HEK293 (cell line): Measurements from ENCODE around the gene WDHD1.

Experiments used
- MZF1 ChIP-seq: fragments of 450-650 bp; formaldehyde crosslinking; IDR thresholded peaks from 2 replicates; pipeline ENCODE4 v1.5.1; 2017; ENCODE audit warnings: missing biosample characterization, missing genetic modification characterization, borderline replicate concordance
- ZNF138 ChIP-seq: fragments of 450-650 bp; formaldehyde crosslinking; IDR thresholded peaks from 2 replicates; pipeline ENCODE4 v1.5.1; 2016; ENCODE audit warnings: missing biosample characterization, missing genetic modification characterization, borderline replicate concordance
- ZNF23 ChIP-seq: fragments of 450-650 bp; formaldehyde crosslinking; IDR thresholded peaks from 2 replicates; pipeline ENCODE4 v1.5.1; 2016; ENCODE audit warnings: missing biosample characterization, missing genetic modification characterization, borderline replicate concordance
- ZNF473 ChIP-seq: fragments of 450-650 bp; formaldehyde crosslinking; IDR thresholded peaks from 2 replicates; pipeline ENCODE4 v1.5.1; 2017; ENCODE audit warnings: missing biosample characterization, missing genetic modification characterization
- ZNF677 ChIP-seq: fragments of 450-650 bp; IDR thresholded peaks from 2 replicates; pipeline ENCODE4 v1.5.0; 2018; ENCODE audit warnings: missing biosample characterization, mild to moderate bottlenecking, missing genetic modification characterization, moderate library complexity
- ZNF768 ChIP-seq: fragments of 450-650 bp; formaldehyde crosslinking; IDR thresholded peaks from 2 replicates; pipeline ENCODE4 v1.5.1; 2018; ENCODE audit warnings: missing biosample characterization, mild to moderate bottlenecking, missing genetic modification characterization
- ZNF785 ChIP-seq: fragments of 450-650 bp; formaldehyde crosslinking; IDR thresholded peaks from 2 replicates; pipeline ENCODE4 v1.5.1; 2016; ENCODE audit warnings: missing biosample characterization, missing genetic modification characterization
- TF ChIP-seq, protein P1 (sequence below): fragments of 450-650 bp; formaldehyde crosslinking; IDR thresholded peaks from 2 replicates; pipeline ENCODE4 v1.5.1; 2016; ENCODE audit warnings: missing biosample characterization, missing genetic modification characterization
- TF ChIP-seq, protein P2 (sequence below): fragments of 450-650 bp; formaldehyde crosslinking; IDR thresholded peaks from 2 replicates; pipeline ENCODE4 v1.5.1; 2017; ENCODE audit warnings: missing biosample characterization, missing genetic modification characterization
- TF ChIP-seq, protein P3 (sequence below): fragments of 450-650 bp; formaldehyde crosslinking; IDR thresholded peaks from 2 replicates; pipeline ENCODE4 v1.5.1; 2016; ENCODE audit warnings: missing biosample characterization, missing genetic modification characterization, low read depth
- TF ChIP-seq, protein P4 (sequence below): sonication (generic); formaldehyde crosslinking; IDR thresholded peaks from 2 replicates; pipeline ENCODE4 v1.8.1; 2022; ENCODE audit warnings: mild to moderate bottlenecking, moderate library complexity, missing genetic modification reagents
- TF ChIP-seq, protein P5 (sequence below): fragments of 450-650 bp; formaldehyde crosslinking; IDR thresholded peaks from 2 replicates; pipeline ENCODE4 v1.5.1; 2016; ENCODE audit warnings: missing biosample characterization, missing genetic modification characterization
- TF ChIP-seq, protein P6 (sequence below): fragments of 450-650 bp; formaldehyde crosslinking; IDR thresholded peaks from 2 replicates; pipeline ENCODE4 v1.5.1; 2016; ENCODE audit warnings: missing biosample characterization, missing genetic modification characterization
- TF ChIP-seq, protein P7 (sequence below): IDR thresholded peaks from 2 replicates; pipeline ENCODE4 v1.6.1; 2011; ENCODE audit warnings: mild to moderate bottlenecking, low read depth, low read length, borderline replicate concordance

DNA sequence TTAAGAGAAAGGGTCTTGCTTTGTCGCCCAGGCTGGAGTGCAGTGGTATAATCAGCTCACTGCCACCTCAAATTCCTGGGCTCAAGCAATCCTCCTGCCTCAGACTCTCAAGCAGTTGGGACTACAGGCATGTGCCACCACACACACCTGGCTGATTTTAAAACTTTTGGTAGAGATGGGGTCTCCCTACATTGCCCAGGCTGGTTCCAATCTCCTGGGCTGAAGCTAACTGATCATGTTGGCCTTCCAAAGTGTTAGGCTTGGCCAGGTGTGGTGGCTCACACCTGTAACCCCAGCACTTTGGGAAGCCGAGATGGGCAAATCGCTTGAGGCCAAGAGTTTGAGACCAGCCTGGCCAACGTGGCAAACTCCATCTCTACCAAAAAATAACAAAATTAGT lies 80.4 kb downstream of the WDHD1 start:
- TF ChIP-seq MZF1 (tag by site-specific recombination) (no peak), ZNF677 (tag by site-specific recombination) (no peak), ZNF138 (tag by site-specific recombination) (no peak), ZNF768 (no peak), ZNF23 (tag by site-specific recombination) (no peak), ZNF473 (tag by site-specific recombination) (no peak), ZNF785 (tag by site-specific recombination) (no peak)
- TF ChIP-seq, protein P1, sequence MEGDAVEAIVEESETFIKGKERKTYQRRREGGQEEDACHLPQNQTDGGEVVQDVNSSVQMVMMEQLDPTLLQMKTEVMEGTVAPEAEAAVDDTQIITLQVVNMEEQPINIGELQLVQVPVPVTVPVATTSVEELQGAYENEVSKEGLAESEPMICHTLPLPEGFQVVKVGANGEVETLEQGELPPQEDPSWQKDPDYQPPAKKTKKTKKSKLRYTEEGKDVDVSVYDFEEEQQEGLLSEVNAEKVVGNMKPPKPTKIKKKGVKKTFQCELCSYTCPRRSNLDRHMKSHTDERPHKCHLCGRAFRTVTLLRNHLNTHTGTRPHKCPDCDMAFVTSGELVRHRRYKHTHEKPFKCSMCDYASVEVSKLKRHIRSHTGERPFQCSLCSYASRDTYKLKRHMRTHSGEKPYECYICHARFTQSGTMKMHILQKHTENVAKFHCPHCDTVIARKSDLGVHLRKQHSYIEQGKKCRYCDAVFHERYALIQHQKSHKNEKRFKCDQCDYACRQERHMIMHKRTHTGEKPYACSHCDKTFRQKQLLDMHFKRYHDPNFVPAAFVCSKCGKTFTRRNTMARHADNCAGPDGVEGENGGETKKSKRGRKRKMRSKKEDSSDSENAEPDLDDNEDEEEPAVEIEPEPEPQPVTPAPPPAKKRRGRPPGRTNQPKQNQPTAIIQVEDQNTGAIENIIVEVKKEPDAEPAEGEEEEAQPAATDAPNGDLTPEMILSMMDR (tag by site-specific recombination), result no peak
- TF ChIP-seq, protein P2, sequence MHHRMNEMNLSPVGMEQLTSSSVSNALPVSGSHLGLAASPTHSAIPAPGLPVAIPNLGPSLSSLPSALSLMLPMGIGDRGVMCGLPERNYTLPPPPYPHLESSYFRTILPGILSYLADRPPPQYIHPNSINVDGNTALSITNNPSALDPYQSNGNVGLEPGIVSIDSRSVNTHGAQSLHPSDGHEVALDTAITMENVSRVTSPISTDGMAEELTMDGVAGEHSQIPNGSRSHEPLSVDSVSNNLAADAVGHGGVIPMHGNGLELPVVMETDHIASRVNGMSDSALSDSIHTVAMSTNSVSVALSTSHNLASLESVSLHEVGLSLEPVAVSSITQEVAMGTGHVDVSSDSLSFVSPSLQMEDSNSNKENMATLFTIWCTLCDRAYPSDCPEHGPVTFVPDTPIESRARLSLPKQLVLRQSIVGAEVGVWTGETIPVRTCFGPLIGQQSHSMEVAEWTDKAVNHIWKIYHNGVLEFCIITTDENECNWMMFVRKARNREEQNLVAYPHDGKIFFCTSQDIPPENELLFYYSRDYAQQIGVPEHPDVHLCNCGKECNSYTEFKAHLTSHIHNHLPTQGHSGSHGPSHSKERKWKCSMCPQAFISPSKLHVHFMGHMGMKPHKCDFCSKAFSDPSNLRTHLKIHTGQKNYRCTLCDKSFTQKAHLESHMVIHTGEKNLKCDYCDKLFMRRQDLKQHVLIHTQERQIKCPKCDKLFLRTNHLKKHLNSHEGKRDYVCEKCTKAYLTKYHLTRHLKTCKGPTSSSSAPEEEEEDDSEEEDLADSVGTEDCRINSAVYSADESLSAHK (tag by site-specific recombination), result no peak
- TF ChIP-seq, protein P3, sequence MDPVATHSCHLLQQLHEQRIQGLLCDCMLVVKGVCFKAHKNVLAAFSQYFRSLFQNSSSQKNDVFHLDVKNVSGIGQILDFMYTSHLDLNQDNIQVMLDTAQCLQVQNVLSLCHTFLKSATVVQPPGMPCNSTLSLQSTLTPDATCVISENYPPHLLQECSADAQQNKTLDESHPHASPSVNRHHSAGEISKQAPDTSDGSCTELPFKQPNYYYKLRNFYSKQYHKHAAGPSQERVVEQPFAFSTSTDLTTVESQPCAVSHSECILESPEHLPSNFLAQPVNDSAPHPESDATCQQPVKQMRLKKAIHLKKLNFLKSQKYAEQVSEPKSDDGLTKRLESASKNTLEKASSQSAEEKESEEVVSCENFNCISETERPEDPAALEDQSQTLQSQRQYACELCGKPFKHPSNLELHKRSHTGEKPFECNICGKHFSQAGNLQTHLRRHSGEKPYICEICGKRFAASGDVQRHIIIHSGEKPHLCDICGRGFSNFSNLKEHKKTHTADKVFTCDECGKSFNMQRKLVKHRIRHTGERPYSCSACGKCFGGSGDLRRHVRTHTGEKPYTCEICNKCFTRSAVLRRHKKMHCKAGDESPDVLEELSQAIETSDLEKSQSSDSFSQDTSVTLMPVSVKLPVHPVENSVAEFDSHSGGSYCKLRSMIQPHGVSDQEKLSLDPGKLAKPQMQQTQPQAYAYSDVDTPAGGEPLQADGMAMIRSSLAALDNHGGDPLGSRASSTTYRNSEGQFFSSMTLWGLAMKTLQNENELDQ (tag by site-specific recombination), result no peak
- TF ChIP-seq, protein P4, sequence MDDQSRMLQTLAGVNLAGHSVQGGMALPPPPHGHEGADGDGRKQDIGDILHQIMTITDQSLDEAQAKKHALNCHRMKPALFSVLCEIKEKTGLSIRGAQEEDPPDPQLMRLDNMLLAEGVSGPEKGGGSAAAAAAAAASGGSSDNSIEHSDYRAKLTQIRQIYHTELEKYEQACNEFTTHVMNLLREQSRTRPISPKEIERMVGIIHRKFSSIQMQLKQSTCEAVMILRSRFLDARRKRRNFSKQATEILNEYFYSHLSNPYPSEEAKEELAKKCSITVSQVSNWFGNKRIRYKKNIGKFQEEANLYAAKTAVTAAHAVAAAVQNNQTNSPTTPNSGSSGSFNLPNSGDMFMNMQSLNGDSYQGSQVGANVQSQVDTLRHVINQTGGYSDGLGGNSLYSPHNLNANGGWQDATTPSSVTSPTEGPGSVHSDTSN (CRISPR knock-in tag), result no peak
- TF ChIP-seq, protein P5, sequence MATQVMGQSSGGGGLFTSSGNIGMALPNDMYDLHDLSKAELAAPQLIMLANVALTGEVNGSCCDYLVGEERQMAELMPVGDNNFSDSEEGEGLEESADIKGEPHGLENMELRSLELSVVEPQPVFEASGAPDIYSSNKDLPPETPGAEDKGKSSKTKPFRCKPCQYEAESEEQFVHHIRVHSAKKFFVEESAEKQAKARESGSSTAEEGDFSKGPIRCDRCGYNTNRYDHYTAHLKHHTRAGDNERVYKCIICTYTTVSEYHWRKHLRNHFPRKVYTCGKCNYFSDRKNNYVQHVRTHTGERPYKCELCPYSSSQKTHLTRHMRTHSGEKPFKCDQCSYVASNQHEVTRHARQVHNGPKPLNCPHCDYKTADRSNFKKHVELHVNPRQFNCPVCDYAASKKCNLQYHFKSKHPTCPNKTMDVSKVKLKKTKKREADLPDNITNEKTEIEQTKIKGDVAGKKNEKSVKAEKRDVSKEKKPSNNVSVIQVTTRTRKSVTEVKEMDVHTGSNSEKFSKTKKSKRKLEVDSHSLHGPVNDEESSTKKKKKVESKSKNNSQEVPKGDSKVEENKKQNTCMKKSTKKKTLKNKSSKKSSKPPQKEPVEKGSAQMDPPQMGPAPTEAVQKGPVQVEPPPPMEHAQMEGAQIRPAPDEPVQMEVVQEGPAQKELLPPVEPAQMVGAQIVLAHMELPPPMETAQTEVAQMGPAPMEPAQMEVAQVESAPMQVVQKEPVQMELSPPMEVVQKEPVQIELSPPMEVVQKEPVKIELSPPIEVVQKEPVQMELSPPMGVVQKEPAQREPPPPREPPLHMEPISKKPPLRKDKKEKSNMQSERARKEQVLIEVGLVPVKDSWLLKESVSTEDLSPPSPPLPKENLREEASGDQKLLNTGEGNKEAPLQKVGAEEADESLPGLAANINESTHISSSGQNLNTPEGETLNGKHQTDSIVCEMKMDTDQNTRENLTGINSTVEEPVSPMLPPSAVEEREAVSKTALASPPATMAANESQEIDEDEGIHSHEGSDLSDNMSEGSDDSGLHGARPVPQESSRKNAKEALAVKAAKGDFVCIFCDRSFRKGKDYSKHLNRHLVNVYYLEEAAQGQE (tag by site-specific recombination), result no peak
- TF ChIP-seq, protein P6, sequence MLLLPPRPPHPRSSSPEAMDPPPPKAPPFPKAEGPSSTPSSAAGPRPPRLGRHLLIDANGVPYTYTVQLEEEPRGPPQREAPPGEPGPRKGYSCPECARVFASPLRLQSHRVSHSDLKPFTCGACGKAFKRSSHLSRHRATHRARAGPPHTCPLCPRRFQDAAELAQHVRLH (tag by site-specific recombination), result no peak
- TF ChIP-seq, protein P7, sequence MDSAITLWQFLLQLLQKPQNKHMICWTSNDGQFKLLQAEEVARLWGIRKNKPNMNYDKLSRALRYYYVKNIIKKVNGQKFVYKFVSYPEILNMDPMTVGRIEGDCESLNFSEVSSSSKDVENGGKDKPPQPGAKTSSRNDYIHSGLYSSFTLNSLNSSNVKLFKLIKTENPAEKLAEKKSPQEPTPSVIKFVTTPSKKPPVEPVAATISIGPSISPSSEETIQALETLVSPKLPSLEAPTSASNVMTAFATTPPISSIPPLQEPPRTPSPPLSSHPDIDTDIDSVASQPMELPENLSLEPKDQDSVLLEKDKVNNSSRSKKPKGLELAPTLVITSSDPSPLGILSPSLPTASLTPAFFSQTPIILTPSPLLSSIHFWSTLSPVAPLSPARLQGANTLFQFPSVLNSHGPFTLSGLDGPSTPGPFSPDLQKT, result no peak
